ENCODE data around the gene PLA2G5.

Gene PLA2G5

GRCh38 chr1:20068722-20069121 is 1.3 kb upstream of the PLA2G5 start:
- no peak for DNase-seq (ENCODE audit: low read depth in 3 of 3)

- DNase-seq (ENCODE audit: low read depth in 3 of 3): no peak
These were observed 363 bp downstream of the PLA2G5 start for GRCh38 chr1:20070357-20070756.

- no peak for DNase-seq (ENCODE audit: low read depth in 3 of 3)
These were observed 1.4 kb downstream of the PLA2G5 start for GRCh38 chr1:20071416-20071815.

GRCh38 chr1:20072771-20073170 is 2.8 kb downstream of the PLA2G5 start:
- DNase-seq (ENCODE audit: low read depth in 3 of 3): no peak

GRCh38 chr1:20073256-20073655 is 3.3 kb downstream of the PLA2G5 start:
- DNase-seq (ENCODE audit: low read depth in 3 of 3): no peak

GRCh38 chr1:20074055-20074724 is 4.2 kb downstream of the PLA2G5 start:
- DNase-seq (ENCODE audit: low read depth in 3 of 3): no peak

- DNase-seq (ENCODE audit: low read depth in 3 of 3): no peak
These were observed 4.8 kb downstream of the PLA2G5 start for GRCh38 chr1:20074725-20075171.

GRCh38 chr1:20075345-20075744 is 5.4 kb downstream of the PLA2G5 start:
- DNase-seq (ENCODE audit: low read depth in 3 of 3): no peak

GRCh38 chr1:20076223-20076622 is 6.2 kb downstream of the PLA2G5 start:
- DNase-seq (ENCODE audit: low read depth in 3 of 3): no peak

- no peak for DNase-seq (ENCODE audit: low read depth in 3 of 3)
These were observed 6.9 kb downstream of the PLA2G5 start for GRCh38 chr1:20076710-20077461.

- DNase-seq (ENCODE audit: low read depth in 3 of 3): no peak
These were observed 8.2 kb downstream of the PLA2G5 start for GRCh38 chr1:20078171-20078651.

- DNase-seq (ENCODE audit: low read depth in 3 of 3): no peak
These were observed 8.7 kb downstream of the PLA2G5 start for GRCh38 chr1:20078711-20079110.

GRCh38 chr1:20079661-20080305 is 9.8 kb downstream of the PLA2G5 start:
- no peak for DNase-seq (ENCODE audit: low read depth in 3 of 3)

- no peak for DNase-seq (ENCODE audit: low read depth in 3 of 3)
These were observed 10.7 kb downstream of the PLA2G5 start for GRCh38 chr1:20080441-20081352.

- no peak for DNase-seq (ENCODE audit: low read depth in 3 of 3)
These were observed 11.4 kb downstream of the PLA2G5 start for GRCh38 chr1:20081353-20081810.

GRCh38 chr1:20082772-20083171 is 12.8 kb downstream of the PLA2G5 start:
- no peak for DNase-seq (ENCODE audit: low read depth in 3 of 3)

- DNase-seq (ENCODE audit: low read depth in 3 of 3): no peak
These were observed 13.4 kb downstream of the PLA2G5 start for GRCh38 chr1:20083178-20083944.

GRCh38 chr1:20086800-20087199 is 16.8 kb downstream of the PLA2G5 start:
- no peak for DNase-seq (ENCODE audit: low read depth in 3 of 3)

GRCh38 chr1:20087668-20088067 is 17.7 kb downstream of the PLA2G5 start:
- DNase-seq (ENCODE audit: low read depth in 3 of 3): no peak

- DNase-seq (ENCODE audit: low read depth in 3 of 3): no peak
These were observed 19.5 kb downstream of the PLA2G5 start for GRCh38 chr1:20089328-20090077.

Measured in stimulated activated CD4-positive, alpha-beta T cell treated with anti-CD3 and anti-CD28 coated beads, TNF-alpha, amount 100 ng/mL, for 48 hours (primary cell).